Vagina (tissue), 2 donors: ENCODE data around the gene C1QL1.

Experiments
- POLR2A ChIP-seq, 2 donors: fragments of 450-650 bp; IDR thresholded peaks; one replicate each; pipeline ENCODE4 v1.6.1; 2017; ENCODE audit warnings: antibody characterized with exemption in 2 of 2, mild to moderate bottlenecking in 2 of 2, moderate library complexity in 2 of 2
- POLR2AphosphoS5 ChIP-seq, 2 donors: sonication (generic); formaldehyde crosslinking; IDR thresholded peaks; one replicate each; pipeline ENCODE4 v1.9.0; 2017; ENCODE audit warnings: antibody characterized with exemption in 2 of 2, mild to moderate bottlenecking in 2 of 2, low read depth in 1 of 2; ENCODE audit not compliant: insufficient read depth in 1 of 2
- TF ChIP-seq, protein P1 (sequence below), 3 experiments: fragments of 450-650 bp in 2 of 3; fragments of 200-600 bp in 1 of 3; sonication (generic) in 1 of 3; IDR thresholded peaks; one replicate each; pipeline ENCODE4 v1.5.1; 2017 to 2019; ENCODE audit warnings: antibody characterized with exemption in 3 of 3, mild to moderate bottlenecking in 2 of 3, moderate library complexity in 2 of 3

GRCh38 chr17:44914148-44914547 lies 54.0 kb downstream of the C1QL1 start:
- TF ChIP-seq POLR2A (IDR thresholded peaks at IDR 0.05): no peak
- no peak for TF ChIP-seq POLR2AphosphoS5 (IDR thresholded peaks at IDR 0.05; ENCODE audit: insufficient read depth in 1 of 2, low read depth in 1 of 2)
- TF ChIP-seq, protein P1, sequence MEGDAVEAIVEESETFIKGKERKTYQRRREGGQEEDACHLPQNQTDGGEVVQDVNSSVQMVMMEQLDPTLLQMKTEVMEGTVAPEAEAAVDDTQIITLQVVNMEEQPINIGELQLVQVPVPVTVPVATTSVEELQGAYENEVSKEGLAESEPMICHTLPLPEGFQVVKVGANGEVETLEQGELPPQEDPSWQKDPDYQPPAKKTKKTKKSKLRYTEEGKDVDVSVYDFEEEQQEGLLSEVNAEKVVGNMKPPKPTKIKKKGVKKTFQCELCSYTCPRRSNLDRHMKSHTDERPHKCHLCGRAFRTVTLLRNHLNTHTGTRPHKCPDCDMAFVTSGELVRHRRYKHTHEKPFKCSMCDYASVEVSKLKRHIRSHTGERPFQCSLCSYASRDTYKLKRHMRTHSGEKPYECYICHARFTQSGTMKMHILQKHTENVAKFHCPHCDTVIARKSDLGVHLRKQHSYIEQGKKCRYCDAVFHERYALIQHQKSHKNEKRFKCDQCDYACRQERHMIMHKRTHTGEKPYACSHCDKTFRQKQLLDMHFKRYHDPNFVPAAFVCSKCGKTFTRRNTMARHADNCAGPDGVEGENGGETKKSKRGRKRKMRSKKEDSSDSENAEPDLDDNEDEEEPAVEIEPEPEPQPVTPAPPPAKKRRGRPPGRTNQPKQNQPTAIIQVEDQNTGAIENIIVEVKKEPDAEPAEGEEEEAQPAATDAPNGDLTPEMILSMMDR (IDR thresholded peaks at IDR 0.05): no peak
